ENCODE data around the gene SURF4. TPM values are rescaled to one million over a fixed set of nuclear protein-coding genes. Genes with fewer than 3 reads are reported as not detected.

SURF4 gene
- total and polyA plus RNA-seq, 4 donors = 103 to 144 (median 118) TPM

GRCh38 chr9:133369933-133370332, 5.9 kb downstream of the SURF4 start:
- Histone ChIP-seq H3K9me3 (ENCODE audit: control insufficient read depth, insufficient read depth, low read length) (no peaks in the 10 kb centered on the region), H3K27ac (ENCODE audit: low read depth, low read length) (no peak overlapping the region), H3K4me3 (ENCODE audit: low read depth, low read length) (no peak overlapping the region), H3K27me3 (ENCODE audit: control insufficient read depth, insufficient read depth, low read length) (no peaks in the 10 kb centered on the region), H3K36me3 (ENCODE audit: control insufficient read depth, insufficient read depth, low read length) (peaks cover 69% of the 10 kb centered on the region), H3K4me1 (ENCODE audit: control insufficient read depth, insufficient read depth, low read length) (peaks cover 47% of the 10 kb centered on the region)
- DNase-seq (ENCODE audit: low read depth in 4 of 6, low spot score in 6 of 6) = no peak
- WGBS (ENCODE audit: insufficient coverage) = 97% methylated on average over 6 of the region's 7 CpGs

GRCh38 chr9:133369422-133369821, 6.4 kb downstream of the SURF4 start:
- 94% methylated on average over 5 of the region's 6 CpGs for WGBS (ENCODE audit: insufficient coverage)
- Histone ChIP-seq H3K27me3 (ENCODE audit: control insufficient read depth, insufficient read depth, low read length) (no peaks in the 10 kb centered on the region), H3K9me3 (ENCODE audit: control insufficient read depth, insufficient read depth, low read length) (no peaks in the 10 kb centered on the region), H3K27ac (ENCODE audit: low read depth, low read length) (no peak overlapping the region), H3K36me3 (ENCODE audit: control insufficient read depth, insufficient read depth, low read length) (peaks cover 74% of the 10 kb centered on the region), H3K4me1 (ENCODE audit: control insufficient read depth, insufficient read depth, low read length) (peaks cover 47% of the 10 kb centered on the region), H3K4me3 (ENCODE audit: low read depth, low read length) (no peak overlapping the region)
- no peak for DNase-seq (ENCODE audit: low read depth in 4 of 6, low spot score in 6 of 6)

GRCh38 chr9:133368249-133368881, 7.5 kb downstream of the SURF4 start:
- Histone ChIP-seq H3K4me1 (ENCODE audit: control insufficient read depth, insufficient read depth, low read length) (peaks cover 39% of the 10 kb centered on the region), H3K27ac (ENCODE audit: low read depth, low read length) (no peak overlapping the region)

GRCh38 chr9:133367778-133368177, 8.1 kb downstream of the SURF4 start:
- Histone ChIP-seq H3K27me3 (ENCODE audit: control insufficient read depth, insufficient read depth, low read length) (no peaks in the 10 kb centered on the region), H3K4me3 (ENCODE audit: low read depth, low read length) (no peak overlapping the region), H3K36me3 (ENCODE audit: control insufficient read depth, insufficient read depth, low read length) (peaks cover 81% of the 10 kb centered on the region), H3K9me3 (ENCODE audit: control insufficient read depth, insufficient read depth, low read length) (no peaks in the 10 kb centered on the region), H3K4me1 (ENCODE audit: control insufficient read depth, insufficient read depth, low read length) (peaks cover 35% of the 10 kb centered on the region), H3K27ac (ENCODE audit: low read depth, low read length) (no peak overlapping the region)
- WGBS (ENCODE audit: insufficient coverage) = 91% methylated on average over 10 of the region's 10 CpGs
- no peak for DNase-seq (ENCODE audit: low read depth in 4 of 6, low spot score in 6 of 6)

More at GRCh38 chr9:133368249-133368881, 7.5 kb downstream of the SURF4 start:
- 69% methylated on average over 10 of the region's 18 CpGs for WGBS (ENCODE audit: insufficient coverage)
- no peaks in the 10 kb centered on the region for H3K27me3 ChIP-seq (ENCODE audit: control insufficient read depth, insufficient read depth, low read length)
- no peaks in the 10 kb centered on the region for H3K9me3 ChIP-seq (ENCODE audit: control insufficient read depth, insufficient read depth, low read length)
- no peak overlapping the region for H3K4me3 ChIP-seq (ENCODE audit: low read depth, low read length)
- peak in 2 of 6 donors; percentile 34 to 76 for DNase-seq (ENCODE audit: low read depth in 4 of 6, low spot score in 6 of 6)
- peaks cover 81% of the 10 kb centered on the region for H3K36me3 ChIP-seq (ENCODE audit: control insufficient read depth, insufficient read depth, low read length)

- peaks cover 83% of the 10 kb centered on the region for H3K36me3 ChIP-seq (ENCODE audit: control insufficient read depth, insufficient read depth, low read length)
- 94% methylated on average over 22 of the region's 22 CpGs for WGBS (ENCODE audit: insufficient coverage)
- no peak overlapping the region for H3K27ac ChIP-seq (ENCODE audit: low read depth, low read length)
- DNase-seq (ENCODE audit: low read depth in 4 of 6, low spot score in 6 of 6) = no peak
- no peaks in the 10 kb centered on the region for H3K9me3 ChIP-seq (ENCODE audit: control insufficient read depth, insufficient read depth, low read length)
- H3K4me3 ChIP-seq (ENCODE audit: low read depth, low read length) = no peak overlapping the region
- H3K4me1 ChIP-seq (ENCODE audit: control insufficient read depth, insufficient read depth, low read length) = peaks cover 32% of the 10 kb centered on the region
- no peaks in the 10 kb centered on the region for H3K27me3 ChIP-seq (ENCODE audit: control insufficient read depth, insufficient read depth, low read length)
Observed at GRCh38 chr9:133367221-133367620, 8.6 kb downstream of the SURF4 start.

- Histone ChIP-seq H3K4me3 (ENCODE audit: low read depth, low read length) (no peak overlapping the region), H3K4me1 (ENCODE audit: control insufficient read depth, insufficient read depth, low read length) (peaks cover 24% of the 10 kb centered on the region), H3K27ac (ENCODE audit: low read depth, low read length) (no peak overlapping the region), H3K27me3 (ENCODE audit: control insufficient read depth, insufficient read depth, low read length) (no peaks in the 10 kb centered on the region), H3K36me3 (ENCODE audit: control insufficient read depth, insufficient read depth, low read length) (peaks cover 84% of the 10 kb centered on the region), H3K9me3 (ENCODE audit: control insufficient read depth, insufficient read depth, low read length) (no peaks in the 10 kb centered on the region)
- 92% methylated on average over 5 of the region's 11 CpGs for WGBS (ENCODE audit: insufficient coverage)
- DNase-seq (ENCODE audit: low read depth in 4 of 6, low spot score in 6 of 6) = no peak
Observed at GRCh38 chr9:133366435-133366834, 9.4 kb downstream of the SURF4 start.

- DNase-seq (ENCODE audit: low read depth in 4 of 6, low spot score in 6 of 6) = no peak
- WGBS (ENCODE audit: insufficient coverage) = 95% methylated on average over 14 of the region's 15 CpGs
- no peaks in the 10 kb centered on the region for H3K9me3 ChIP-seq (ENCODE audit: control insufficient read depth, insufficient read depth, low read length)
Observed at GRCh38 chr9:133362359-133363044, 13.4 kb downstream of the SURF4 start.

GRCh38 chr9:133361507-133362092, 14.3 kb downstream of the SURF4 start:
- H3K27ac ChIP-seq (ENCODE audit: low read depth, low read length) = no peak overlapping the region
- H3K4me3 ChIP-seq (ENCODE audit: low read depth, low read length) = no peak overlapping the region
- no peaks in the 10 kb centered on the region for H3K27me3 ChIP-seq (ENCODE audit: control insufficient read depth, insufficient read depth, low read length)
- WGBS (ENCODE audit: insufficient coverage) = 91% methylated on average over 11 of the region's 13 CpGs
- H3K9me3 ChIP-seq (ENCODE audit: control insufficient read depth, insufficient read depth, low read length) = no peaks in the 10 kb centered on the region
- peaks cover 90% of the 10 kb centered on the region for H3K36me3 ChIP-seq (ENCODE audit: control insufficient read depth, insufficient read depth, low read length)
- peaks cover 30% of the 10 kb centered on the region for H3K4me1 ChIP-seq (ENCODE audit: control insufficient read depth, insufficient read depth, low read length)
- no peak for DNase-seq (ENCODE audit: low read depth in 4 of 6, low spot score in 6 of 6)

More at GRCh38 chr9:133362359-133363044, 13.4 kb downstream of the SURF4 start:
- Histone ChIP-seq H3K27me3 (ENCODE audit: control insufficient read depth, insufficient read depth, low read length) (no peaks in the 10 kb centered on the region), H3K27ac (ENCODE audit: low read depth, low read length) (no peak overlapping the region), H3K4me1 (ENCODE audit: control insufficient read depth, insufficient read depth, low read length) (peaks cover 21% of the 10 kb centered on the region), H3K36me3 (ENCODE audit: control insufficient read depth, insufficient read depth, low read length) (peaks cover 97% of the 10 kb centered on the region), H3K4me3 (ENCODE audit: low read depth, low read length) (no peak overlapping the region)

- no peaks in the 10 kb centered on the region for H3K9me3 ChIP-seq (ENCODE audit: control insufficient read depth, insufficient read depth, low read length)
- no peaks in the 10 kb centered on the region for H3K27me3 ChIP-seq (ENCODE audit: control insufficient read depth, insufficient read depth, low read length)
- H3K27ac ChIP-seq (ENCODE audit: low read depth, low read length) = no peak overlapping the region
- peaks cover 82% of the 10 kb centered on the region for H3K36me3 ChIP-seq (ENCODE audit: control insufficient read depth, insufficient read depth, low read length)
- peaks cover 34% of the 10 kb centered on the region for H3K4me1 ChIP-seq (ENCODE audit: control insufficient read depth, insufficient read depth, low read length)
- no peak overlapping the region for H3K4me3 ChIP-seq (ENCODE audit: low read depth, low read length)
- WGBS (ENCODE audit: insufficient coverage) = 85% methylated on average over 17 of the region's 21 CpGs
- no peak for DNase-seq (ENCODE audit: low read depth in 4 of 6, low spot score in 6 of 6)
Observed at GRCh38 chr9:133360400-133361393, 15.2 kb downstream of the SURF4 start.

Measured in spinal cord (tissue), 10 donors.